ENCODE measurements around the gene NDUFS5. TPM values are rescaled to one million over a fixed set of nuclear protein-coding genes. Genes with fewer than 3 reads are reported as not detected.
"Not testable (repeated sequence)": the region's sequence is repeated elsewhere in the genome, so short reads cannot be mapped to it uniquely, and the experiment has no call there.

The NDUFS5 gene
- polyA plus RNA-seq (ENCODE audit: insufficient read length in 12 of 12): 100 to 1,000 TPM in 11 of 12 donors, not detected in 1; 179 to 323 (median 264) TPM
- long read RNA-seq, donor 1, transcript NDUFS5-201 (3 exons, 544 nt): minor isoform, 128 of 295 reads
- long read RNA-seq, donor 1, transcript NDUFS5-202 (3 exons, 548 nt): major isoform, 134 of 295 reads
- long read RNA-seq, donor 1, partial matches to known transcripts: 33 of 295 reads
- long read RNA-seq, donor 1, other reads (novel, unspliced or antisense): 0 of 295 reads
- long read RNA-seq, donor 2, transcript NDUFS5-202 (3 exons, 548 nt): minor isoform, 163 of 396 reads
- long read RNA-seq, donor 2, transcript NDUFS5-201 (3 exons, 544 nt): major isoform, 189 of 396 reads
- long read RNA-seq, donor 2, partial matches to known transcripts: 44 of 396 reads
- long read RNA-seq, donor 2, other reads (novel, unspliced or antisense): 0 of 396 reads
- long read RNA-seq, donor 3, transcript NDUFS5-202 (3 exons, 548 nt): minor isoform, 45 of 113 reads
- long read RNA-seq, donor 3, transcript NDUFS5-201 (3 exons, 544 nt): major isoform, 53 of 113 reads
- long read RNA-seq, donor 3, partial matches to known transcripts: 15 of 113 reads
- long read RNA-seq, donor 3, other reads (novel, unspliced or antisense): 0 of 113 reads
- long read RNA-seq, donor 4, transcript NDUFS5-201 (3 exons, 544 nt): major isoform, 72 of 114 reads
- long read RNA-seq, donor 4, transcript NDUFS5-202 (3 exons, 548 nt): minor isoform, 13 of 114 reads
- long read RNA-seq, donor 4, partial matches to known transcripts: 29 of 114 reads
- long read RNA-seq, donor 4, other reads (novel, unspliced or antisense): 0 of 114 reads
- long read RNA-seq, donor 5, transcript NDUFS5-202 (3 exons, 548 nt): minor isoform, 82 of 366 reads
- long read RNA-seq, donor 5, transcript NDUFS5-201 (3 exons, 544 nt): major isoform, 249 of 366 reads
- long read RNA-seq, donor 5, partial matches to known transcripts: 35 of 366 reads
- long read RNA-seq, donor 5, other reads (novel, unspliced or antisense): 0 of 366 reads
- long read RNA-seq, donor 6, transcript NDUFS5-202 (3 exons, 548 nt): major isoform, 73 of 183 reads
- long read RNA-seq, donor 6, transcript NDUFS5-201 (3 exons, 544 nt): minor isoform, 70 of 183 reads
- long read RNA-seq, donor 6, partial matches to known transcripts: 40 of 183 reads
- long read RNA-seq, donor 6, other reads (novel, unspliced or antisense): 0 of 183 reads
- long read RNA-seq, donor 7, transcript NDUFS5-201 (3 exons, 544 nt): major isoform, 99 of 142 reads
- long read RNA-seq, donor 7, transcript NDUFS5-202 (3 exons, 548 nt): minor isoform, 20 of 142 reads
- long read RNA-seq, donor 7, partial matches to known transcripts: 23 of 142 reads
- long read RNA-seq, donor 7, other reads (novel, unspliced or antisense): 0 of 142 reads
- long read RNA-seq, donor 8, transcript NDUFS5-201 (3 exons, 544 nt): major isoform, 105 of 233 reads
- long read RNA-seq, donor 8, transcript NDUFS5-202 (3 exons, 548 nt): minor isoform, 100 of 233 reads
- long read RNA-seq, donor 8, partial matches to known transcripts: 28 of 233 reads
- long read RNA-seq, donor 8, other reads (novel, unspliced or antisense): 0 of 233 reads
- long read RNA-seq, donor 9, transcript NDUFS5-201 (3 exons, 544 nt): major isoform, 128 of 222 reads
- long read RNA-seq, donor 9, transcript NDUFS5-202 (3 exons, 548 nt): minor isoform, 51 of 222 reads
- long read RNA-seq, donor 9, partial matches to known transcripts: 43 of 222 reads
- long read RNA-seq, donor 9, other reads (novel, unspliced or antisense): 0 of 222 reads
- long read RNA-seq, donor 10, transcript NDUFS5-202 (3 exons, 548 nt): minor isoform, 69 of 308 reads
- long read RNA-seq, donor 10, transcript NDUFS5-201 (3 exons, 544 nt): major isoform, 215 of 308 reads
- long read RNA-seq, donor 10, partial matches to known transcripts: 24 of 308 reads
- long read RNA-seq, donor 10, other reads (novel, unspliced or antisense): 0 of 308 reads
- long read RNA-seq, donor 11, transcript NDUFS5-201 (3 exons, 544 nt): minor isoform, 118 of 261 reads
- long read RNA-seq, donor 11, transcript NDUFS5-202 (3 exons, 548 nt): major isoform, 119 of 261 reads
- long read RNA-seq, donor 11, partial matches to known transcripts: 24 of 261 reads
- long read RNA-seq, donor 11, other reads (novel, unspliced or antisense): 0 of 261 reads

GRCh38 chr1:39026051-39026865 lies at the start of gene NDUFS5:
TSS of gene NDUFS5 (plus strand) at chr1:39026350. CDS start at chr1:39028725, 2,375 bp downstream.
- peak; percentile 92 for DNase-seq

DNA sequence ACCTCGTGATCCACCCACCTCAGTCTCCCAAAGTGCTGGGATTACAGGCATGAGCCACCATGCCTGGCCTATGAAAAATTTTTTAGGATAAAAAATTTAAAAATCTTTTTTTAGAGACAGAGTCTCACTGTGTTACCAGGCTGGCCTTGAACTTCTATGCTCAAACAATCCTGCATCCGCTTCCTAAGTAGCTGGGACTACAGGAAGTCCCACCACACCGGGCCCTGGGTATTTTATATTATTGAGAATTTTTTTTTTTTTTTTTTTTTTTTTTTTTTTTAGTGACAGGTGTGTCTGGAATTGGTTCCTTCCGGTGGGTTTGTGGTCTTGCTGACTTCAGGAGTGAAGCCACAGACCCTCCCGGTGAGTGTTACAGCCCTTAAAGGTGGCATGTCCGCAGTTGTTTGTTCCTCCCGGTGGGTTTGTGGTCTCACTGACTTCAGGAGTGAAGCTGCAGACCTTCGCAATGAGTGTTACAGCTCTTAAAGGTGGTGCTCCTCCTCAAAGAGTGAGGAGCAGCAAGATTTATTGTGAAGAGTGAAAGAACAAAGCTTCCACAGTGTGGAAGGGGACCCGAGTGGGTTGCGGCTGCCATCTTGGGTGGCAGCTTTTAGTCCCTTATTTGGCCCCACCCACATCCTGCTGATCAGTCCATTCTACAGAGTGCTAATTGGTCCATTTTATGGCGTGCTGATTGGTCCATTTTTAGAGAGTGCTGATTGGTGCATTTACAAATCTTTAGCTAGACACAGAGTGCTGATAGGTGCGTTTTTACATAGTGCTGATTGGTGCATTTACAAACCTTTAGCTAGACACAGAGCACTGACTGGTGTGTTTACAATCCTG lies 48.5 kb upstream of the NDUFS5 start:
- not testable (repeated sequence) for DNase-seq

GRCh38 chr1:38978245-38978542 lies 48.0 kb upstream of the NDUFS5 start:
- not testable (repeated sequence) for DNase-seq

GRCh38 chr1:38979380-38979779 lies 46.8 kb upstream of the NDUFS5 start:
- DNase-seq: not testable (repeated sequence)

GRCh38 chr1:38989979-38990378 lies 36.2 kb upstream of the NDUFS5 start:
- no peak for DNase-seq

- DNase-seq: peak; percentile 28
These were observed 35.8 kb upstream of the NDUFS5 start for GRCh38 chr1:38990386-38990737.

- DNase-seq: peak; percentile 97
These were observed 35.2 kb upstream of the NDUFS5 start, which contains the start of gene AKIRIN1 for GRCh38 chr1:38990738-38991637. TSS of gene AKIRIN1 (plus strand) at chr1:38991276. CDS start at chr1:38991381, 105 bp downstream.

DNA sequence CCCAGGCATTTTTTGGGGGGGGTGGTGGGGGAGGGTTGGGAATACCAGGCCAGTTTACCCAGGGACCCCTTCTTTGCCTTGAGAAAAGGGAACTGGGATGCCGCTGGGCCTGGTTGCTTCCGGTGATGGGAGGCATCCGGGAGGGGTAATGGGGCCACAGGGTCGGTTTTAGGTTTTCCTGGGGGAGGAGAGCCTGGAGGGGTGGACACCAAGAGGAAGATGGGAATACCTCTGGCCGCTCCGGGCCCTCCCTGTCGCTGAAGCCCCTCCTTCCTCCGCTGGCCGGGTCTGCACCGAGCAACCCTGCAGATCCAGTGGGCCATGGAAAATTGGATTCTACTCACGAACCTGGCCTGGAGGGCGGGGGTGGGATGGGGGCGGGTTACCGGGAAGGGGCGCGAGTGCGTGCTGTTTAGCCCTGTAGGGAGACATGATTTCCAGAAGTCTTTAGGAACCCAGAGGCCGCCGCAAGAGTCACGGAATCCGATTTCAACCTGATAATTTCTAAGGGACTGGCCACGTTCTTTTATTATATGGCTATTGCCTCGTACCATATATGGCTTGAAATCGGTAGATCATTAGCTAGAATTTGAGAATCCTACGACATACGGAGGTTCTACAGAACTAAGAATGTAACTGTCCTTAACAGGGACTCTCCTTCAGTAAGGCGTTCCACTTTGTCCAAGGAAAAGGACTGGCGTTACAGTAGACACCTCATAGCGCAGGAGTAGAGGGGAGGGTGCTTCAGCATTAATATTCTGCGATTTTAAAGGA lies 34.3 kb upstream of the NDUFS5 start:
- DNase-seq: peak; percentile 41

GRCh38 chr1:38992412-38993111 lies 33.6 kb upstream of the NDUFS5 start:
- DNase-seq: no peak

GRCh38 chr1:38994196-38994595 lies 32.0 kb upstream of the NDUFS5 start:
- DNase-seq: no peak

DNA sequence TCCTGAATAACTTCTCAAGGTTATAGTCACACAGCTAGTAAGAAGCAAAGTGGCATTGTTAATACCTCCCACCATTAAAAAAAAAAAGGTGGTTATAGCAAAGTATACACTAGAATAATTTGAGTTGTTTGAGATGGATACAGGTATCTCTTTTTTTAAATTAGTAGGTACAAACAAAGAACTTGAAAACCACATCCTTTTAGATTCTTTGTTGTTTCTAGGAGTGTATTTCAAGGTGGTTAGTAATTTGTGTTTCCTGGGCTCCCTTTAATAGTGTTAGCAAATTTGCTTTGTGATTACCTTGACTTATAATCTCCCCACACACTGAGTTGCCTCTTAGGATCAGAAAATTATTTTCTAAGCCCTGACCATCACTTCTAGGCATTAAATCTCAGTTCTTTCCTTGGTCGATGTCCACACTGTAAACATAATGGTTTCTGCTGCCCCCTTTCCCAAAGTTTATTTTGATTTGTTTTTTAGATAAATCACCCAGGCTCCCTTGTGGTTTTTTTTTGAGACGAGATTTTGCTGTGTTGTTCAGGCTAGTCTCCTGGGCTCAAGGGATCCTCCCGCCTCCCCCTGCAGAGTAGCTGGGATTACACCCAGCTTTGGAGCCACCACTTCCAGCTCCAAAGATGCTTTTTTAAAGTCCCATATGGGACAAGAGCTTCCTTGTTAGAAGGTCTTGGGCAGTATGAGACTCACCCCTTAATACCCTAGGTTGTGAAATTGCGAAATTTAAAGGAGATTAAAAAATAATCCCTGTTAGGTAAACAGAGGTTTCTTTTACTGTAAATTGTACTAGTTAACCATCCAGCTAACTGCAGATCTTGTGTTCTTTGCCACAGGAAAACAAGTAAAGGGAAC lies 28.9 kb upstream of the NDUFS5 start:
- no peak for DNase-seq

DNA sequence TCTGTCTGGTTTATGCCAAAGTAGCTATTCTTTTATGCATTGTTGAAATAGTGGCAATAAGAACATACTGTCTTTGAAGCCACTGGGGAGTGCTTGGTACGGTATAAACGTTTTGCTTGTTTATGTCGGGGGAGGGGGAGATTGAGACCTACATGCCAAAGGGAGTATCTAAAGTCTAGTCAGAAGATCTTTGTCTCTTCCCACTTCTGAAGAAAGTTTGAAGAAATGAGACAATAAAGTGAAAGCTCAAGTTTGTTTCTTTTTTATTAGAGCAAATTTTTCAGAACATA lies 28.3 kb upstream of the NDUFS5 start:
- no peak for DNase-seq

DNA sequence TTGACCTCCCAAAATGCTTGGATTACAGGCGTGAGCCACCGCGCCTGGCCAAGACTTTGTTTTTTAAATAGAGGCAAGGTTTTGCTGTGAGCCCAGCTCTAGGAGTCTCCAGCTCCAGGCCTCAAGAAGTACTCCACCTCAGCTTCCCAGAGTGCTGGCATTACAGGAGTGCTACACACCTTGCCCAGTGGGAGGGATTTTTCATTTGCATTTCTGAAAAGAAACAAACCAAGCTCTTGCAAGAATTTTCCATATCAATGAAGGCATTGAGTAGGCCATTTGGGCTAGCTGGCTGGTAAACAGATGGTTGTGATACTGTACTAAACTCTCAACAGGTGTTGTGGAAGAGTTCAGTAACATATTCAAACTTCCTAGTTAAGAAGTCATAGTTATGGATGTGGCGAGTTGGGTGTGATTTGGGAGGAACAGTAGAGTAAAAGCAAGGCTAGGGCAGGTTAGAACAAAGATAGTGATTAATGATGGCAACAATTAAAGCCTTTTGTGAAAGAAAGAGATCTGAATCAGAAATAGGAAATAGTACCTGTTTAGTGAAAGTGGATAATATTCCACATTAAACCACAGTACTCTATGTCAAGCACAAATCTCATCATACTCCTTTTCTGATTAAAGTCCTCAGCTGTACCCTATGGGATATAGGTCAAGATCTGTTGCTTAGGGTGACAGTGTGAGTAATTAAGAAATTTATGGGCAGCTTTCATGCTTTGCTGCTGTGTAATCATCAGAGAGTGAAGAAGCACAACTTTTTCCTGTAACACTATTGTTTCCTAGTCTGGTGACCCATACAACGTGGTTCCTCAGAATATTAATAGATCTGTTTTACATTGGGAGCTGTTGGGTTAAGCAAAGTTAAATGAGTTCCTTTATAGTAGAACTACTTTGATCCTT lies 24.4 kb upstream of the NDUFS5 start:
- DNase-seq: no peak

GRCh38 chr1:39003281-39003680 lies 22.9 kb upstream of the NDUFS5 start:
- DNase-seq: no peak

Measured in muscle of arm (tissue), 14 donors.